Colon (tissue), 2 donors: ENCODE measurements around the gene SFXN5.
"Not testable (repeated sequence)": the region's sequence is repeated elsewhere in the genome, so short reads cannot be mapped to it uniquely, and the experiment has no call there.

ENCODE experiments used
- FAIRE-seq: peaks from 2 replicates; lab custom pipeline; 2012; peaks lifted over from hg19 to GRCh38; lab: Jason Lieb, UNC
- donor health status: control.
- donor health status: control.

SFXN5 gene

DNA sequence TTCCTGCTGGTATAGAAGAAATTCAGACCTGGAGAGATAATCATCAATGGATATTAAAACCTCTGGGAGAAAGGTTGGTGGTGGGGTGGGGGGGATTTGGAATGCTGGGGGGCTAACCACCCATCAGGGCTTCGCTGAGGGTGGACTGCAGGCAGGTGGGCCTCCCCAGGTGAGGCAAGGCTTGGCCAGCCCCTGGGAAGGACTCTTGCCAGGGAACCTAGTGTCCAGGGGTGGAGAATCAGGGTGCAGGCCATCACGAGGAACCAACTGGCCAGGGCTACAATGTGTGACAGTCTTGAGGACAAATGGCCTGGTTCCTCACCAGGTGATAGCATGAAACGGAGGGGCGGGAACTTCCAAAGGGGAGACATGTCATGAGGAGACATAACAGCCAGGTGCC is 29.4 kb upstream of the SFXN5 start:
- no peak for FAIRE-seq

DNA sequence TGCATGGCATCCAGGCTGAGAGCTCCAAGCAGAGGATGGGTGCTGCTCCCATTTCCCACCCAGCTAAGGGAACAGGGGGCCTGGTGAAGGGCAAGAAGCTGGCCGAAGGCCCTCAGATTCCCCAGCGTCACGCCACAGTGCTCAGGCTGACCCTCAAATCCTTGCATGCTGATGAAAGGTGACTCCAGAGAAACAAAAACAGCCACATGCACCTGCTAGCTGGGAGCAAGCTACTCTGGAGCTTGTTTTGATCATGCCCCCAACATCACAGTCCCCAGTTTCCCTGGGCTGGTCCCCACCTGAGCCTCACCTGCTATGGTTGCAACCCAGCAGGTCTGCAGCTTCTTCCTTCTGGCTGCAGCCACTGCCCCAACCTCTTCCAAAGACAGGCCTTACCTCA is 28.0 kb upstream of the SFXN5 start:
- no peak for FAIRE-seq

DNA sequence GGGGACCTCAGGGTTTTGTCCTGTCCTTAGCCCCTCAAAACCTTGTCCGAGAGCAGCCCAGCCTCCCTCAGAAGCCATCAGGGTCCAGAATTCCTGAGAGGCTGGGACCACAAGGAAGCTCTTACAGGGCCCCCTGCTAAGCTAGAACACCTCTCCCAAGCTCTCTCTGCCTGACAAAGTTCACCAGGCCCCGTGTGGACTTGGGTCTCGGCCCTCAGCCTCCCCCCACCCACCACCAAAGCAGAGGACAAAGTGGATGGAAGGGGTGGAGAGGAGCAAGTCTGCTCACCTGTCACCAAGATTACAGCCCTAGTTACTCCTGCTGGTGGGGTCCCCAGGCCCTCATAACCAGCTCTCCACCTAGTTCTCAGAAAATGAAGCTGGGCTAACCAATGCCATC is 24.4 kb upstream of the SFXN5 start:
- no peak for FAIRE-seq

DNA sequence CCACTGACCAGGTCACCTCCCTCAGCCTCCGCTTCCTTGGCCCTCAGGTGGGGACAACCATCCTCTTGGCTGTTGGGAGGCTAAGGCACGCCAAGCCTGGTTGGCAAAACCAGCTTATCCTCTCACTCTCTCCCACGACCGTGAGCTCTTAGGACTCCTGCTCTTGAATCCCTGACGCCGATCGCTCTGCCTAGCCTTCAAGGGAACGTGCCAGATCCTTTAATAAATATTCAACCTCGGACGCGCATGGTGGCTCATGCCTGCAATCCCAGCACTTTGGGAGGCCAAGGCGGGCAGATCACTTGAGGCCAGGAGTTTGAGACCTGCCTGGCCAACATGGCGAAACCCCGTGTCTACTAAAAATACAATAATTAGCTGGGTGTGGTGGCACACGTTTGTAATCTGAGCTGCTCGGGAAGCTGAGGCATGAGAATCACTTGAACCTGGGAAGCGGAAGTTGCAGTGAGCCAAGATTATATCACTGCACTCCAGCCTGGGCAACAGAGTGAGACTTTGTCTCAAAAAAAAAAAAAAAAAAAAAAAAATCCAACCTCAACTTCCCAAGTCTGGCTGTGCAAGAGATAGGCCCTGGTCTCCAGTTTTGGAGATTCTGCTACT is 22.2 kb upstream of the SFXN5 start:
- FAIRE-seq = not testable (repeated sequence)

DNA sequence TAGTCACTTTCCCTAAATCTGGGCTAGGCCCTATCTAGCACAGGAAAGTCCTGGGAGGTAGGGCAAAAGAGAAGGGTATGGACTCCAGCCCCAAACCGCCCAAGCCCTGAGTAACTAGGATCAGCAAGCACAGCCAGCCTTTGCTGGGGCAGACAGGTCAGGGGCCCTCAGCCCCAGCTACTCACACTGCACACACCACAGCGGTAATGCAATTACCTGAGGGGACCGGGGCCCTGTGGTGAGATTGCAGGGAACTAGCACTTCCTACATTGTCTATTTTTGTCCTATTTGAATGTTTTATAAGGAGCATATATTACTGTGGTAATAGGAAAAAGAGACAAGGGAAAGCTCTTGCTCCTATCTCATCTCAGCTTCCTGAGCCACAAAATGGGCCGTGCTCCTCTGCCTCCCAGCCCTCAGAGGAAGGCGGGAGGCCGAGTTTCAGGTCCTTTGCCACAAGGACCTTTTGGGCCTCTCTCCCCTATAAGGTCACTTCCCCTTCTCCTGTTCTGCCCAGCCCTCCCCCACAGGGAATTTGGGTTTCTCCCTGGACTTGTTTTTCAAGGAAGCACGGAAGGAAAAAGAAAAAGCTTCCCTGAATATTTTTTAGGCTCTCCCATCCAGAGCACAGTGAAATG is 20.8 kb upstream of the SFXN5 start:
- FAIRE-seq = no peak

DNA sequence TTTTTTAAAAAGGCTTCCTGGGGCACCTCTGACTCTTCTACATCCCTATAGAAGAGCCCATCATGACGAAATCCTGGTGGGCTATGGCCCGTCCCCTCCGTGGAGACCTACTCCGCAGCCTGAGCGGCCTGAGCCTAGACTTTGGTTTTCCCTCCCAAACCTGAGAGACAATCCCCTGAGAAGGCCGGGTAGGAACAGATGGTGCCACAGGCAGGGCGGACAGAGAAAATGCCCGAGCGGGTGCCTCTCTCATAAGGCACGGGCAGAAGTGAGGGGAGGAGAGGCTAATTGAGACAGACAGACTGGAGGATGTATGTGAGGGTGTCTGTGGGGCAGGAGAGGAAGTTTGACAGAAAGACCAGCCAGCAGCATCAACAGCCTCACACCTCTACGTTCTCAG is 20.2 kb upstream of the SFXN5 start:
- no peak for FAIRE-seq

DNA sequence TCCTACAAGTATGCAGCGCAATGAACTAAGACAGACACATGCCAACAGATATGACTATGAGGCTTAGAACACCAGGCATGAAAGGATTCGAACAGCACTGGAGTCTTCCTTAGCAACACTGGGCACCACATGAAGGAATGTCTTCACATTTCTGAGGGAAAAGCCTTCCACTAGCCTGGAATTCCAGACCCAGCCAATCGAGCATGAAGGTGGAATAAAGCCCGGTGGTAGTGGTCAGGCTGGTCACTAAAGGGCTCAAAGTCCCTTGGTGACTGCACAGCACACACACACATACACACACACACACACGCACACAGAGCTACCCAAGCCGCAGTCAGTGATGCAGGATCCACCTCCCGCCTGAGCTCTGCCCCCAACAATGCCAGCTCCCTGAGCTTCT is 19.7 kb upstream of the SFXN5 start:
- no peak for FAIRE-seq

DNA sequence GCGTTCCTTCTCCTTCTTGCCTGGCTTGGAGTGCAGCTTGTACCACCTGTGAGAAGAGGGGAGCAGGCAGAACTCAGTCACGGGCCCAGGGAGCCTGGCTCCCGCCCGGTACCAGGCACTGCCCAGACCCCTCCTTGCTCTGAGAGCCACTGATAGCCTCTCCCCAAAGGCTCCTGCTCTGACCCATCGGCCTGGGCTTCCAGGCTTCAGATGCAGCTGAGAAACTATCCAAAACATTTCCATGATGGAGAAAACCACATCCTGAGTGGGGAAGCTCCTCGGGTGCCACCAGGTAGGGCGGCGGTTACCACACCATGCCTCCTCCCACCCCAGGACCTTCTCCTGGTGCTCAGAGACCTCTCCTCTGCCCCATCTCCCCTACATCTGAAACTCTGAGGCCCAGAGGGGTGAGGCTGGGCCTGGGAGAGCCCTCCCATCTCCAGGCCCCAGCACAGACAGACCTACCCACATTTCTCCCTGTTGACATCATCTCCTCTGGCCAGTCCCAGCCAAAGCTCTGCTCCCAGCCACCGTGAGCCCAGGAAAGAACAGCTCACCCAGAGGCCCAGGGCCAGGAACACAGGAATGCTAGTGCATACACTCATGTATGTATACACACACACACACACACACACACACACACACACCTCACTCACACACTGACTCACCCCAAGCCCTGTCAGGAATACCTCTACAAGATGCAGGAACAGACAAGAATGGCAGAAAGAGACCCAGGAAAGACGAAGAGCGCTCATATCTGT is 17.9 kb upstream of the SFXN5 start:
- no peak for FAIRE-seq

DNA sequence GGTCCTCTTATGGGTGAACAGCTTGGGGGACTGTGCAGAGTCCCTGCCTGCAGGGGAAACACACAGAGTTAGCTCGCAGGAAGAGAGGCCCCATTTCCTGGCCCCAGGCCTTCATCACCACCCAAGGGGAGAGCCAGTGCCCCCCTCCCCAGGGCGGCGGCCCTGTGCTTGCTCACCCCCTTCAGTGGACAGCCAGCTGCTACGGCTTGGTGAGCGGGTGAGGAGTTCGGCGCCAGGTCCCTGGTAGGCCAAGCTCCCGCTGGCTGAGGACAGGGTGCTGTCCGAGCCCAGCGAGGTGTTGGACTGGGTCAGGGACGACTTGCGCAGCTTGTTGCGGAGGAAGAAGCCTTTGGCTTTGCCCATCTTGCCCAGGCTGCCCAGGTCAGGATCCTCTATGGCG is 17.2 kb upstream of the SFXN5 start:
- no peak for FAIRE-seq

DNA sequence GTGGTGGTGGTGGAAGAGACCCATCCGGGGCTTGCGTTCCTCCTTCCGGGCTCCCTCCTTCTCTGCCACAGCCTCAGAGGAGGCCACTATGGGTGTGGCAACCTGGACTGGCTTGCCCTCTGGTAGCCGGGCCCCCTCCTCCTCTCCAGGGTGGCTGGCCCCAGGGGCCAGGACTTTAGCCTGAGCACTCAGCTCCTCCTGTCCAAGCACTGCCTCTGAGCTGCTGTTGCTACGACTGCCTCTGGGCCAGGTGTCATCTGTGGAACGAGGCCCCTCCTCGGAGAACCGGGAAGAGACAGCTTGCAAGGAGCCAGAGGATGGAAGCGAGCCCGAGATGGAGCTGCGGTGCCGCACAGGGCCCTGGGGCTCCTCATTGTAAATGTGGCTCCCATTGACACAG is 16.7 kb upstream of the SFXN5 start:
- no peak for FAIRE-seq

DNA sequence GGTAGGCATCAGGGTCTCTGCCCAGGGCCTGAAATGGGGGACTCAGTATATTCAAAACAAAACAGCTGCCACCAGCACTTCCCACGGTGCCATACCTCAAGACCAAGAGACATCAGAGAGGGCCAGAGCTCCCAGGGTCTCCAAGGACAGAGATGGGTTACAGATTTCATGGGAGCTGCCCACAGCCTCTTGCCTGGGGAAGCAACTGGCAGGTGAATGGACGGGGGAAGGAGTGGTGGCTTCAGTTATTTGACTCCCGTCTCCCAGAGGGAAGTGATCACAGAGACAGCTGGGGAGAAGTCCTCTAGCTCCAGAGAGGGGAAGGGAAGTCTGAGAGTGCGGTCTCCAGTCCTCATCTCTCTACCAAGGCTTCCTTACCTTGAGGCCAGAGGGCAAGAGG is 15.8 kb upstream of the SFXN5 start:
- no peak for FAIRE-seq

DNA sequence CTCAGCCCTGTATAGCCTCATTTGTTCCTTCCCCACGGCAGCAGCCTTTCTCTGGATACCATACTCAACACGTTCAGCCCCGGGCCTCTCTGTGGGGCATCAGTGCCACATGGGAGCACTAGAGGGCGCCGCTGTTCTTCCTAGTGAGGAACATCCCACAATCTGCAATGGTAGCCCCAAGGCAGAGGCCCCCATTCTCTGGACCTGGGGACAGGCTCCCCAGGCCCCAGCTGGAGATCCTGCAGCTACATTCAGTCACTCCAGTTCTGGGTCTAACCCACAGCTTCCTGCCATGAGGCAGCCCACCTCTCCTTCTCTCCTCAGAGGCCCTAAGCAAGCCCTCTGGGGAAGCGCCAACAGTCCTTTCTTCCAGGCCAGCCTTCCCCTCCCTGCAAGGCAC is 14.2 kb upstream of the SFXN5 start:
- FAIRE-seq = no peak

DNA sequence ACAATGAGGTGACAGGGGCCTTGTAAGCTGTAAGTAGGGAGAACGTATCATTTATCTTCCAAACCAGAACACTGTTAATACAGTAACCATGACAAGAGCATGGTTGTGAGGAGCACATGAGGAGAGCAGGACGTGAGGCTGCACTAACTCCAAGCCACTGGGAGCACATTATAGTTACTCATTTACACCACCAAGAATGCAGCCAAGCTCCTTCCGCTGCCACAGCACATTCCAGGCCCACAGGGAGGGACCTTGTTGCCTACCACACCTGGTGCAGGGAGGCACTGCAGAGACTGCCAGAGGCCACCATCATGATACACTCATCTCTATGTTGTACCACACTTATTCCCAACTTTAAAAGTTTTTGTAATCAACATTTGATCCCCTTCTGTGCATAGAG is 13.5 kb upstream of the SFXN5 start:
- no peak for FAIRE-seq

DNA sequence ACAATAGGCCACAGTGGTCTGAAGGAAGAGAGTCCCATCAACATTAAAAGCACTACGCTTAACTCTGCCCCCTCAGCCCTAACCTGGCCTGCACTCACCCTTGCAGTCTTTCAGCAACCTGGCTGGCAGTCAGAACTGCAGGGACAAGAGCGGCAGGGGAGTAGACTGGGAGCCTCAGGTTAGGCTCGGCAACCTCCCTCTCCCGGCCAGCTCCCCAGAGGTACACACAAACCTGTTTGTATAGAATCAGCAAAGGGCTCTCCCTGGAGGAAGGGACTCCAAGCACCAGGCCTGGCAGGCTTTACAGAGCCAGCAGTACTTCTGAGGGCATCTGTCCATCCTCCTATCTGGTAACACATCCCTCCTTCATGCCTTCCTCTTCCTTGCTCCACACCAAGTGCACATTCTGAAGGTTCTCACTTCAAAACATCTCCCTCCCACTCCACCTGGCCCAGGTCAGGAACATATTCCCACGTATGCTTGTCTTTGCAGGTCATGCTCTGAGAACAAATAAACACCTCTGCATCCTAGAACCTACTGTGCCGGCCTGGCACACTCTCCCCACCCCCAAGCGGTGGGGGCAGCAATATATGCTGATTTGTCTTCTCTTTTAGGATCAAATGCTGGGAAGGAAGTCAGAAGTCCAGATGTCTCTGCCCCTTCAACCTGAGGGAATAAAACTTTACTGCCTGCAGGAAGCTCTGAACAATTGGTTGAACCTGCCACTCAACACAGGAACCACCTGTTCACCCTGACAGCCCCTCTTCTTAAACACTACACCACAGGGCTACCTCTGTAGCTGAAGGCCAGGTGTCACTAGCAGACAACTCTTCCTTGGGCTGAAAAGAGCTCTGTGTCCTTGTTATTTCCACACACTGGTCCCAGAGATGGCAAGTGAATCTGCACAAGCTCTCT is 12.6 kb upstream of the SFXN5 start:
- no peak for FAIRE-seq

DNA sequence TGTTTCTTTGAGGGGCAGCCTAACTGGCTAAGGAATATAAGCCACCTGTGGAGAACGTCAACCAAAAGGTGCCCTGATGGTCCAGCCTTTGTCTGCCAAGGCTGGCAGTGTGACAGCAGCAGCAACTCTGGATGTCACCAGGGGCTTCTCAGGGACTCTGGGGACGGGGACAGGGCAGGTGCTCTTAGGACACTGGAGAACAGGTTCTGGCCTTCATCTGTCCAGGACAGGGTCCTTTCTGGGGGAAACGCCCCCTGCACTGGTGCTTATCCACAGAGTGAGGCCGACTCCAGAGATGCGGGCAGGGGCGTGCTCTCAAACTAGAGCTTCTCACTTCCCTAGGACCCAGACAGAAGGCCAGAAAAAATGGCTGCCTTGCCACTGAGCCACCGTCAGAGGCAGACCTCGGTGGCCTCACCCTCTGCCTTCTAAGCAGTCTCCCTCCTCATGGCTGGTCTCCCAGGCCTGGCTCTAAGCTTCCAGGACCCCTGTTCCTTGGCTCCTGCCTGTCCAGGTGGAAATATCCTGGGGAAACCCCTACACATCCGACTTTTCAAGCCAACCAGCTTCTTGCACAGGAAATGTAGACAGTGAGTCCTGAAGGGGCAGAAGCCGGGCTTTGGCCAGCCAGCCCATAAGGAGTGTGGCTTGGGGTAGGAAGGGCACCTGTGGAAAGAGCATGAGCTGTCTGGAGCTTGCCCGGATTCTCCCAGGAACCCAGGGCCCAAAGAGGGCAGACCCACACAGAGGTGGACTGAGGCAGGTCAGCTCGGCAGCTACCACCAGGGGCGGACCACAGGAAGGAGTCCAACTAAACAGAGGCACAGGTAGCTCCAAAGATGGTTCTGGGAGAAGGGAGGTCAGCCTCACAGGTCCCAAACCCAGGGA is 11.3 kb upstream of the SFXN5 start:
- no peak for FAIRE-seq

DNA sequence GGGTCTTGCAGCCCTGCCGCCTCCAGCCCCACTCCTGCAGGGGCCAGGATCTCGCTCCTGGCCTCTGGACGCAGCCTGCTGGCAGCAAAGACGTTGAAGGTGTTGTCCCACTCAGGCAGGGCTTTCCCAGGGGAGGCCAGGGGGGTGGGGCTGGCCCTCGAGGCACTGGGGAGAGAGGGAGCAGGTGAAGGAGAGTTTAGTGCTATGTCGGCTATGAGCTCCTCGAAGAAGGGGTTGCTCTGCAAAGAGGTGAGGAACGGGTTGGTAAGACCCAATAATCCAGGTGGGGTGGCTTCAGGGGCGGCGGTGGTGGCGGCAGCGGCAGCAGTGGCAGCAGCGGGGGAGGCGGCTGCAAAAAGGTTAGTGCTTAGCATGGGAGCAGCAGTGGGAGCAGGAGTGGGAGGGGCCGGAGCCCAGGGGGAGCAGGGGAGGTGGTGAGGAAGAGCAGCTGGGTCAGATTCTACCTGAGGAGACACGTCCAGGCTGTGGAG is 9.7 kb upstream of the SFXN5 start:
- FAIRE-seq = no peak

DNA sequence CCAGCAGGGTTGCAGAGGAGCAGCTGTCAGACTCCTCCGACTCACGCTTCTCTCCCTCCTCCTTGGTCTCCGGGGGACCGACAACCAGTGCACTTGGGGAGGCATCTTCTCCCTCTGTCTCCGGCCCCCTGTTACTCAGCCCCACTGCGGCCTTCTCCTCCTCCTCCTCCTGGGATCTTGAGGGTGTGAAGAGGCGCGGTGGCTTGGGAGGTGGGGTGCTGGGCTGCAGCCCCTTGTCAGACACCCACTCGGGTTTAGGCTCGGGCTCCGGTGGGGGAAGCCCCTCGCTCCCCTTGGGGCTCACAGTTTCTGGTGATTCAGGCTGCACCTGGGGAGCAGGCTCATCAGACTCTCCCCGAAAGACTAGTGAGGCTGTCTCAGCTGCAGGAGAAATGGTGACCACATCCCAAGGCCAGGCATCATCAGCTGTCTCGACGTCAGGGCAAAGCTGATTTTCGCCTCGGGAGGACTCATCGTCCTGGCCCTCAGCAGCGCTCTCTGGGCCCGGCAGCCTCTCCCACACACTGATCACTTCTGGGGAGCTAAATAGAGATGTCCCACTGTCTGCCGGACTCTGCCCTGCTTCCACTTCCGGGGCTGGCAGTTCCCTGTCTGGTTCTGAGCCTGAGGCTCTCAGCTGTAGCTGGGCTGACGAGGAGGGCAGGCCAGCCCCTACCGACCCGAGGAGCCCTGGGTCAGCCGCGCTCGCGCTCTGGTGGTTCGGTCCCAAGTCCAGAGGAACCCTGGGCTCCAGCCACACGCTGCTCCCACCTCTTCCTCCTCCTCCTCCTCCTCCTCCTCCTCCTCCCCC is 9.0 kb upstream of the SFXN5 start:
- FAIRE-seq = no peak

DNA sequence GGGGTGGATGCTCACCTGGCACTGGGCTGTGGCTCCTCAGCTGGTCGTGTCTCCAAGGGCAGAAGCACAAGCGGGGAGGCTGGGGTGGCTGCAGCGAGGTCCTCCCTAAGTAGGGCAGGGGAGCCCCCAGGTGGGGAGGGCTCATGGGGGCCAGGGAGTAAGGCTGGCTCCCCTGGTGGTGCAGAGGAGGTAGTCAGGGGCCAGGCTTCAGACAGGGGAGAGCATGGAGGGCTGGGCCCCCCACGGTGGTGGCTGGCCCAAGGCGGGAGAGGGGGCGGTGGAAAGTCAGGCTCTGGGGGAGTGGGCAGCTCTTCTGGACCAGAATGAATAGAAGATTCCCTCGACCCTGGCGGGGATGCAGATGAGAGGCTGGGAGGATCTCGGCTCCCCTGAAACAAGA is 8.1 kb upstream of the SFXN5 start:
- no peak for FAIRE-seq

DNA sequence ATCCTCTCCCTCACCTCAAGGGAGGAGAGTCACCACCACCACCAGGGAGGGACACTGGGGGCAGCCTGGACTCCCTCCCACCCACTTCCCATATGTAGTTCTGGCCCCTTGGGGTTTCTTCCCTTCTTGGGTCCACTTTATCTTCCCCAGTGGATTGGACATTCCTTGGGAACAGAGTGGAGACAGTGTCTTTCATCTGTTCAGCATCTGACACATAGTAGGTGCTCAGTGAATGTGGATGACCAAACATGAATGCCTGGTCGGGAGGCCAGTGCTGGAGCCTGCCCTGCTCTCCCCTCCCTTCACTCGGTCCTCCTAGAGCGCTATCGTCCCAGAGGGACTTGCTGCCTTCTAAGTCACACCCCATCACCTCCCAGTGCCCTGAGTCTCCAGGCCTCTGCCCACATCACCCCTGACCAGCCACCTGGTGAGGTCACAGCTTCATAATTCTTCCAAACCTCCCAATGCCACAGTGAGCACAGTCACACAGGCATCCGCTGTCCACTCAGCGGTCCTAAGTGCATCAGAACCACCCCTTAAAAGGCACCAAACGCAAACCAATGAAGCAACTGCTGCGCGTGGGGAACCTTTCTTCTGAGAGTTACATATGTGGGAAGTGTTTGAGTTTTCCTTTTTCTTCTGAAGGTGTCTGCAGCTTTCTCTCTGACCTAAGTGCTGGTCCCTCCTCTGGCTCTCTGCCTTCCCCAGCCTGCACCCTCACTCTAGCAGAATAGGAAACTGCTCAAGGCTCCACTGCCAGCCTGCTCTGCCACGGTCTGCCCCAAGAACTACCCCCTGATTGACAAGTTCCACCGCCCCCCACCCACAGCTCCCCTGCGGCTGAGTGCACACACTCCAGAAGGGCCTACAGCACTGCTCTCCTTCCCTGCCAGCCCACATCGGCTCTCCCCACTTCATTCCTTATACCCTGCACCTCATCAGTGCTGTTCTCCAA is 7.2 kb upstream of the SFXN5 start:
- no peak for FAIRE-seq
